ENCODE data around the gene KIF16B. TPM values are rescaled to one million over a fixed set of nuclear protein-coding genes. Genes with fewer than 3 reads are reported as not detected.
"Not testable (repeated sequence)": the region's sequence is repeated elsewhere in the genome, so short reads cannot be mapped to it uniquely, and the experiment has no call there.

KIF16B gene
- total RNA-seq, 2 experiments from 2014 or later, result 5.5 to 5.8 TPM

GRCh38 chr20:16451982-16452381 is 121.3 kb downstream of the KIF16B start:
- Mint-ChIP-seq H3K4me3 (no peak overlapping the region), H3K4me1 (no peaks in the 10 kb centered on the region), H3K9me3 (peaks cover 2% of the 10 kb centered on the region), H3K27me3 (no peaks in the 10 kb centered on the region), H3K36me3 (peaks cover 1% of the 10 kb centered on the region), H3K27ac (no peak overlapping the region)
- DNase-seq (no peak), ATAC-seq (ENCODE audit: low read depth) (no peak)
- POLR2A ChIA-PET, result no interaction called here

GRCh38 chr20:16451001-16451400 is 122.2 kb downstream of the KIF16B start:
- H3K27me3 Mint-ChIP-seq, result no peaks in the 10 kb centered on the region
- no peak for DNase-seq
- no peak for ATAC-seq (ENCODE audit: low read depth)
- H3K4me1 Mint-ChIP-seq, result no peaks in the 10 kb centered on the region
- no peak overlapping the region for H3K4me3 Mint-ChIP-seq
- H3K36me3 Mint-ChIP-seq, result peaks cover 1% of the 10 kb centered on the region
- peaks cover 2% of the 10 kb centered on the region for H3K9me3 Mint-ChIP-seq
- POLR2A ChIA-PET, result no interaction called here
- no peak overlapping the region for H3K27ac Mint-ChIP-seq

- POLR2A ChIA-PET, result no interaction called here
- Mint-ChIP-seq H3K4me3 (no peak overlapping the region), H3K27me3 (no peaks in the 10 kb centered on the region), H3K27ac (no peak overlapping the region), H3K9me3 (peaks cover 2% of the 10 kb centered on the region), H3K36me3 (peaks cover 1% of the 10 kb centered on the region), H3K4me1 (no peaks in the 10 kb centered on the region)
- no peak for ATAC-seq (ENCODE audit: low read depth)
- DNase-seq, result no peak
These were observed 126.3 kb downstream of the KIF16B start for GRCh38 chr20:16446991-16447390.

- DNase-seq (no peak), ATAC-seq (ENCODE audit: low read depth) (no peak)
- Mint-ChIP-seq H3K4me3 (no peak overlapping the region), H3K36me3 (peaks cover 1% of the 10 kb centered on the region), H3K4me1 (no peaks in the 10 kb centered on the region), H3K9me3 (peaks cover 2% of the 10 kb centered on the region), H3K27me3 (no peaks in the 10 kb centered on the region), H3K27ac (no peak overlapping the region)
- POLR2A ChIA-PET, result no interaction called here
These were observed 127.0 kb downstream of the KIF16B start for GRCh38 chr20:16446246-16446645.

GRCh38 chr20:16445482-16445881 is 127.8 kb downstream of the KIF16B start:
- Mint-ChIP-seq H3K4me3 (no peak overlapping the region), H3K36me3 (peaks cover 1% of the 10 kb centered on the region), H3K9me3 (peaks cover 1% of the 10 kb centered on the region), H3K27ac (no peak overlapping the region), H3K27me3 (no peaks in the 10 kb centered on the region), H3K4me1 (no peaks in the 10 kb centered on the region)
- POLR2A ChIA-PET, result no interaction called here
- DNase-seq, result no peak
- no peak for ATAC-seq (ENCODE audit: low read depth)

- no peak for ATAC-seq (ENCODE audit: low read depth)
- POLR2A ChIA-PET, result no interaction called here
- Mint-ChIP-seq H3K4me3 (no peak overlapping the region), H3K9me3 (peaks cover 6% of the 10 kb centered on the region), H3K27me3 (no peaks in the 10 kb centered on the region), H3K27ac (no peak overlapping the region), H3K36me3 (no peaks in the 10 kb centered on the region), H3K4me1 (no peaks in the 10 kb centered on the region)
- DNase-seq, result no peak
These were observed 129.0 kb downstream of the KIF16B start for GRCh38 chr20:16444057-16444777.

GRCh38 chr20:16441546-16442164 is 131.6 kb downstream of the KIF16B start:
- DNase-seq, result no peak
- no peak overlapping the region for H3K4me3 Mint-ChIP-seq
- no peak for ATAC-seq (ENCODE audit: low read depth)
- H3K27me3 Mint-ChIP-seq, result no peaks in the 10 kb centered on the region
- POLR2A ChIA-PET, result interaction anchor here (0.6 kb wide), 1 partner anchor 217 kb away, joined by 4 read pairs; no protein-coding TSS in a partner anchor
- H3K9me3 Mint-ChIP-seq, result peaks cover 8% of the 10 kb centered on the region
- no peaks in the 10 kb centered on the region for H3K4me1 Mint-ChIP-seq
- no peaks in the 10 kb centered on the region for H3K36me3 Mint-ChIP-seq
- no peak overlapping the region for H3K27ac Mint-ChIP-seq

- H3K4me1 Mint-ChIP-seq, result no peaks in the 10 kb centered on the region
- H3K27ac Mint-ChIP-seq, result no peak overlapping the region
- H3K4me3 Mint-ChIP-seq, result no peak overlapping the region
- ATAC-seq (ENCODE audit: low read depth) (no peak), DNase-seq (no peak)
- H3K9me3 Mint-ChIP-seq, result peaks cover 8% of the 10 kb centered on the region
- no peaks in the 10 kb centered on the region for H3K27me3 Mint-ChIP-seq
- H3K36me3 Mint-ChIP-seq, result no peaks in the 10 kb centered on the region
- POLR2A ChIA-PET, result no interaction called here
These were observed 132.6 kb downstream of the KIF16B start for GRCh38 chr20:16440686-16441085.

- H3K9me3 Mint-ChIP-seq; H3K36me3 Mint-ChIP-seq; ATAC-seq (ENCODE audit: low read depth); DNase-seq; H3K4me3 Mint-ChIP-seq; POLR2A ChIA-PET; H3K27me3 Mint-ChIP-seq; H3K27ac Mint-ChIP-seq; H3K4me1 Mint-ChIP-seq: not testable (repeated sequence)
These were observed 133.7 kb downstream of the KIF16B start for GRCh38 chr20:16439540-16439939.

- Mint-ChIP-seq H3K4me1 (no peaks in the 10 kb centered on the region), H3K27me3 (no peaks in the 10 kb centered on the region), H3K9me3 (peaks cover 8% of the 10 kb centered on the region), H3K36me3 (no peaks in the 10 kb centered on the region), H3K27ac (no peak overlapping the region), H3K4me3 (no peak overlapping the region)
- no peak for ATAC-seq (ENCODE audit: low read depth)
- POLR2A ChIA-PET, result no interaction called here
- no peak for DNase-seq
These were observed 135.1 kb downstream of the KIF16B start for GRCh38 chr20:16438100-16438499.

- no peaks in the 10 kb centered on the region for H3K4me1 Mint-ChIP-seq
- H3K27me3 Mint-ChIP-seq, result no peaks in the 10 kb centered on the region
- H3K4me3 Mint-ChIP-seq, result no peak overlapping the region
- ATAC-seq (ENCODE audit: low read depth), result no peak
- peaks cover 8% of the 10 kb centered on the region for H3K9me3 Mint-ChIP-seq
- DNase-seq, result no peak
- POLR2A ChIA-PET, result no interaction called here
- no peak overlapping the region for H3K27ac Mint-ChIP-seq
- no peaks in the 10 kb centered on the region for H3K36me3 Mint-ChIP-seq
These were observed 135.8 kb downstream of the KIF16B start for GRCh38 chr20:16437387-16437996.

GRCh38 chr20:16434062-16434664 is 139.1 kb downstream of the KIF16B start:
- Mint-ChIP-seq H3K36me3 (no peaks in the 10 kb centered on the region), H3K4me3 (no peak overlapping the region), H3K27me3 (no peaks in the 10 kb centered on the region), H3K27ac (no peak overlapping the region), H3K9me3 (peaks cover 3% of the 10 kb centered on the region), H3K4me1 (no peaks in the 10 kb centered on the region)
- POLR2A ChIA-PET, result no interaction called here
- DNase-seq (peak; percentile 45), ATAC-seq (ENCODE audit: low read depth) (no peak)

- Mint-ChIP-seq H3K9me3 (peaks cover 1% of the 10 kb centered on the region), H3K27me3 (no peaks in the 10 kb centered on the region), H3K36me3 (no peaks in the 10 kb centered on the region), H3K4me3 (no peak overlapping the region), H3K27ac (no peak overlapping the region), H3K4me1 (no peaks in the 10 kb centered on the region)
- DNase-seq (no peak), ATAC-seq (ENCODE audit: low read depth) (no peak)
- POLR2A ChIA-PET, result no interaction called here
These were observed 140.0 kb downstream of the KIF16B start for GRCh38 chr20:16433293-16433580.

All from activated naive CD8-positive, alpha-beta T cell treated with anti-CD3 and anti-CD28 coated beads, Interleukin-2, amount 10 ng/mL, durations not matched to agents 7 days and 5 days (primary cell).